Adipocyte (in vitro differentiated cells): Measurements from ENCODE around the gene UROC1.

Experiments
- DNase-seq: peaks from one replicate; pipeline ENCODE4 v3.0.0-alpha.2; 2015; ENCODE audit warnings: low read depth
- H3K27me3 ChIP-seq: replicated peaks from 2 replicates; pipeline ENCODE4 v1.7.0; 2013; ENCODE audit warnings: mild to moderate bottlenecking, low read length, moderate library complexity; ENCODE audit not compliant: control insufficient read depth, insufficient read depth
- H3K36me3 ChIP-seq: 2 replicates; pipeline ENCODE4 v1.7.0; 2013; ENCODE audit warnings: low read length, mild to moderate bottlenecking, moderate library complexity; ENCODE audit not compliant: control insufficient read depth, insufficient read depth, severe bottlenecking
- H3K4me1 ChIP-seq: 2 replicates; pipeline ENCODE4 v1.7.0; 2013; ENCODE audit warnings: mild to moderate bottlenecking, low read length, moderate library complexity; ENCODE audit not compliant: control insufficient read depth, insufficient read depth
- H3K4me3 ChIP-seq: 2 replicates; pipeline ENCODE4 v1.7.0; 2013; ENCODE audit warnings: mild to moderate bottlenecking, low read length, moderate library complexity
- H3K9ac ChIP-seq: 2 replicates; pipeline ENCODE4 v1.7.0; 2013; ENCODE audit warnings: mild to moderate bottlenecking, low read length, moderate library complexity
- H3K9me3 ChIP-seq: 2 replicates; pipeline ENCODE4 v1.7.0; 2013; ENCODE audit warnings: mild to moderate bottlenecking, low read length, moderate library complexity; ENCODE audit not compliant: control insufficient read depth

The UROC1 gene

DNA sequence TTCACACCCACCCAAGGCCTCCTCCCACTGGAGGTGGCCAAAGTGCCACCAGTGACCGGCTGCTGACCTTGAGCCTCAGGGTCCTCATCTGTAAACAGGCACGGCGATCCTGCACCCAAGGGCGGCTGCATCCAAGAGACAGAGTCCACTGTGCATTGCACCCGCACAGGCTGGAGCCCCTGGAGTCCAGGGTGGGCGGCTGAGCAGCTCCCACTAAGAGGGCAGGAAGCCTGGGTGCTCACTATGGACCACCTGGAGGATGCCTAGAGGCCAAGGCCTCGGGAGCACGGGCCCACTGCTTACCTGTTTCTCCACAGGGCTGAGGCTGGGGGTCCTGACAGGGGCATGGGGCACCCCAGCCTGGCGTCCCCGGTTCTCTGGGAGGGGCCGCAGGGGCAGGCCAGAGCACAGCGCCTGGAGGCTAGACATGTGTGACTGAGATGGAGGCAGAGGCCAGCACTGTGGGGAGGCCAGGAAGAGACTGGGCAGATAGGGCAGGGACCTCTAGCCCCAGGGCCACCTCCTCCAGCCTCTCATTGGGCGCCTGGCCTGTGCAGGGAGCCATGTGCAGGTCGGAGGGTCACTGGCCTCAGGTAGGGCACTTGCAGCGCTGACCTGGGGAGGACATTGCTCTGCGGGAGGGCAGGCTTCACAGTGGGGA is at the start of gene UROC1:
TSS of gene UROC1 (minus strand) at position 483 of the 661 bp plus-strand sequence. CDS start at position 429, 54 bp downstream.
- no peak within 1 kb of the TSS for H3K4me3 ChIP-seq
- H3K4me1 ChIP-seq, result no peaks in the 10 kb centered on the region
- no peaks in the 10 kb centered on the region for H3K36me3 ChIP-seq
- no peaks in the 10 kb centered on the region for H3K9me3 ChIP-seq
- peaks cover 35% of the 10 kb centered on the region for H3K27me3 ChIP-seq
- H3K9ac ChIP-seq, result no peak within 1 kb of the TSS
- DNase-seq, result no peak

DNA sequence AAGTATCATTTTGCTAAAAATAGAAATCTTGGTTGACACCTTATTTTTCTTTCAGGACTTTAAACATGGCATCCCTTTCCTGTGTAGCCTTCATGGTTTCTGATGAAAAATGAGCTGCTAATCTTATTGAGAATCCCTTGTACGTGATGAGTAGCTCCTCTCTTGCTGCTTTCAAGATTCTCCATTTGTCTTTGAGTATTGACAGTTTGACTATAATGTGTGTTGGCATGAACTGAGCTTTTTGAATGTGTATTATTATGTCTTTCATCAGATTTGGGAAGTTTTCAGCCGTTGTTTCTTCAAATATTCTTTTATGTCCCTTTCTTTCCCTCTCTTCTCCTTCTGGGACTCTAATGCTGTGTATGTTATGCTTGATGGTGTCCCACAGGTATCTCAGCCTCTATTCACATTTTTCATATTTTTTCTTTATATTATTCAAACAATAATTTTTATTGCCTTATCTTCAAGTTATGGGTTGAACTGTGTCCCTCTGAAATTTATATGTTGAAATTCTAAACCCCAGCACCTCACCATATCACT is 45.2 kb upstream of the UROC1 start:
- Histone ChIP-seq H3K4me1 (no peaks in the 10 kb centered on the region), H3K9me3 (peaks cover 9% of the 10 kb centered on the region)

DNA sequence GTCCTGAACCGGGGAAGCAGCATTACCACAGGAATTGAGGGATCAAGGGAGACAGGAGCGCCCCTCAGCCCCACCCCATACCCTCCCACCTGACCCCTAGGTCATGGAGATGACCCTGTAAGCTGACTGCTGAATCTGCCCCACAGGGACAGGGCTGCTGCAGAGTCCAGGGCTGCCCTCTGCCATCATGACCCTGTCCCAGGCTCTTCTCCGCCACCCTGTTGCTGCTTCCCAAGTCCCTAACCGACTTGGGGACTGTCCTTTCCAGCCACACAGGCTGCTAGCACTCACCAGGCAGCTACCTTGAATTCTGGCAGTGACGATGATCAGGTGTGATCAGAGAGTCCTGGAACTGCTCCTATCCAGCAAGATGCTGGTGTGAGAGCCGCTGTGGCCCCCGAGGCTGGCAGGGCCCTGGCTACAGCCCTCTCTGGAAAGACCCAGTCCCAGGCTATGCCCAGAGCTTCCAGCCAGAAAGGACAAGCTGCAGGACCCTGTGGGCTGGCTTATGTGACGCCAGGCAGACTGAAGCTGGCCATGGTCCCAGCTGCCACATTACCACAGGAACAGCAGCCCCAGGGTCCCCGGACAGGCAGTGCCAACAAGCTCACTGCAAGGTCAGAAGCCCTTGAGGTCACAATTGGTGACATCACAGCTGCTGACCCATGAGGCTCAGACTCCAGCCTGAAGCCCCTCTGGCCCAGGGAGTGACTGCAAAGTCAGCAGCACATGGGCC is 40.9 kb upstream of the UROC1 start, which contains the start of gene C3orf22:
TSS of gene C3orf22 (minus strand) at position 597 of the 736 bp plus-strand sequence. CDS start 5,542 bp downstream, outside the sequence.
- Histone ChIP-seq H3K9ac (no peak within 1 kb of the TSS), H3K36me3 (no peaks in the 10 kb centered on the region), H3K27me3 (peaks cover 27% of the 10 kb centered on the region), H3K4me3 (no peak within 1 kb of the TSS), H3K4me1 (no peaks in the 10 kb centered on the region), H3K9me3 (peaks cover 9% of the 10 kb centered on the region)
- no peak for DNase-seq

More for the DNA sequence above, 45.2 kb upstream of the UROC1 start:
- no peaks in the 10 kb centered on the region for H3K36me3 ChIP-seq
- no peak overlapping the region for H3K4me3 ChIP-seq
- H3K27me3 ChIP-seq, result peaks cover 20% of the 10 kb centered on the region
- DNase-seq, result no peak
- no peak overlapping the region for H3K9ac ChIP-seq

DNA sequence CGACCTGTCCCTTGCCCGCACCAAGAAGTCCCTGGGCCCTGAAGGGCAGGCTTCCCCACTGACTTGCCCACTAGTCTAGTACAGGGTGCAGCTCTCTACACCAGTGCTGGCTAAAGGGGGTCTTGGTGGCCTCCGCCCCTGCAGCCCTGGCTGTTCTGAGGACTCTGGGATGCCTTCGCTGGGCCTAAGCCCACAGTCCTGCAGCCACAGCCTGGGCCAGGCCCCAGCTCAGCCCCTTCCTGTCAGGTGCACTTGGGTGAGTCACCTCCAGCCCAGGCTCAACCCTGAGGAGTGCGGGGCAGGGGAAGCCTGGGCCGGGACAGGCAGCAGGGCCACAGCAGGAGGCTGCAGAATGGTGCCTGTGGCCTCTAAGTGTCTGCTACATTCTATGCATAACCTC is 40.2 kb upstream of the UROC1 start:
- no peaks in the 10 kb centered on the region for H3K36me3 ChIP-seq
- H3K9ac ChIP-seq, result no peak overlapping the region
- no peaks in the 10 kb centered on the region for H3K4me1 ChIP-seq
- H3K9me3 ChIP-seq, result peaks cover 8% of the 10 kb centered on the region
- no peak for DNase-seq
- peaks cover 31% of the 10 kb centered on the region for H3K27me3 ChIP-seq
- H3K4me3 ChIP-seq, result no peak overlapping the region

DNA sequence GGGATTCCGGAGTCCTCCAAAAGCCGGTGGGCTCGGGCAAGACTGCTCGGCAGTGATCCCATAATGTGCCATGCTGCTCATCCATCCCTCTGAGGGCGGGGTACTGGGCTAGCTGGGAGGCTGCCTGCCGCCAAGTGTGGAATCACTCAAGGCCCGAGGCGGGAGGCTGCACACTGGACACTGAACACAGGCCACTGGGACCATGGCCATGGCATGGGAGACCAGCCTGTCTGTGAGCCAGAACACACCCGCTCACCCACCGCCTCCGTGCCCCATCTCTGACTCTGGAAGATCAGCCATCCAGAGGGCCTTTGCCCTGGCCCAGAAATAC is 39.8 kb upstream of the UROC1 start:
- Histone ChIP-seq H3K9ac (no peak overlapping the region), H3K9me3 (peaks cover 4% of the 10 kb centered on the region), H3K4me1 (no peaks in the 10 kb centered on the region), H3K36me3 (no peaks in the 10 kb centered on the region), H3K4me3 (no peak overlapping the region), H3K27me3 (peaks cover 31% of the 10 kb centered on the region)
- DNase-seq, result no peak

DNA sequence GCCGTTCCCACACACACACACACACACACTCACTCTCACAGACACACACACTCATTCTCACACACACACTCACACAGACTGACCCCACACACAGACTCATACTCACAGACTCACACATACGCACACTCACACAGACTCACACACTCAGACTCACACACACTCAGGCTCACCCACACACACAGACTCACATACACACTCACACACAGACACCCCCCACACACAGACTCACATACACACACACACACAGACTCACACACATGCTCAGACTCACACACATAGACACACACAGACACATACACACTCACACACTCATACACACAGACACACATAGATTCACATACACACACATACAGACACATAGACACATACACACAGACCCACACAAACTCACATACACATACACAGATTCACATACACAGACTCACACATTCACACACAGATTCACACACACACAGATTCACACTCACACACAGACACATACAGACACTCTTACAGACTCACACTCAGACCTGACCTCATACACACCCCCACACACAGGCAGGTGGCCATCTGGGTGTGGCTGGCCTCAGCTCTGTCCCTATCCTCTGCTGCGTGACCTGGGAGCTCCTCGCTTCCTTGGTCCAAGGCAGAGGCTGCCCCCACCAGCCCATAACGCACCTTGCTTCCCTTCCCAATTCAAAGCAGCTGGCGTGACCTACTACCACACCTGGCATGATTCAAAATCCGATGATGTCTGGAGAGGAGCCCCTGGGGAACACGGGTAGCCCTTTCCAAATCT is 39.3 kb upstream of the UROC1 start:
- H3K27me3 ChIP-seq, result peaks cover 31% of the 10 kb centered on the region
- no peaks in the 10 kb centered on the region for H3K36me3 ChIP-seq
- no peak for DNase-seq
- H3K9ac ChIP-seq, result no peak overlapping the region
- no peak overlapping the region for H3K4me3 ChIP-seq
- no peaks in the 10 kb centered on the region for H3K4me1 ChIP-seq
- no peaks in the 10 kb centered on the region for H3K9me3 ChIP-seq

DNA sequence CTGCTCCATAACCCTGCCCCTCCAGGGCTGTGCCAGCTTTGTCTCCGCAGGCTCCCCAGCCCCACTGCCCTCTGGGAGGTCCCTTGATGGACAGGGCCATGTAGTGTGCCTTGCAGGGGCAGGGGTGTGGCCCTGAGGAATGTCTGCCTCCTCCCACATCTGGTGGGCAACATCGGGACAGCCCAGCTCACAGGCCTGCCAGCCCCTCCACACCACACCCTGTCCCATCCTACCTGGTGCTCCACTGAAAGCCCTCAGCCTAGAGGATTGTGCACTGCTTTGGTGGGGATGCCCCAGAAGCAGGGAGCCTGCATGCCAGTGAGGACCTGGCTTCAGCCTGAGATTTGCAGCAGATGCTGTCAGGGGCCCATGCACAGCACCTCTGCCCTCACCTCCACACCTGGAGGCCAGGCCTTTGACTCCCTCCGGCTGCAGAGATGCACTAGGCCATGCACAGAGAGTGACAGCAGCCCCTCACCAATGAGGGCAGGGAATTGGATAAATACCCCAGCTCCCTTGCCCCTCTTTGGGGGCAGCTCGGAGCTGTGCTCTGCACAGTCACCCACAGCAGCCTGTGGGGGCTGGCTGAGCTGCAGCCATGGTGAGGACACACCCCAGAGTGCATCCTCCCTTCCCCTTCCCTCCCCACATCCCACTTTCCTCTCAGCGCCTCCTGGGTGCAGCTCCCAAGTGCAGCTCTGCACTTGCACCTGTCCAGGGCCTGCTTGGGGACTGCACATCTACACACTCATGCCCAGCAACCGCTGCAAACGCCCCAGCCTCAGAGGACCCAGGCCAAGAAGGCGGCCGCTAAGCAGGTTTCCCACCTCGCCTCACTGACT is 38.4 kb upstream of the UROC1 start:
- Histone ChIP-seq H3K9me3 (no peaks in the 10 kb centered on the region), H3K36me3 (no peaks in the 10 kb centered on the region), H3K27me3 (peaks cover 31% of the 10 kb centered on the region), H3K4me3 (no peak overlapping the region), H3K4me1 (no peaks in the 10 kb centered on the region), H3K9ac (no peak overlapping the region)
- no peak for DNase-seq

DNA sequence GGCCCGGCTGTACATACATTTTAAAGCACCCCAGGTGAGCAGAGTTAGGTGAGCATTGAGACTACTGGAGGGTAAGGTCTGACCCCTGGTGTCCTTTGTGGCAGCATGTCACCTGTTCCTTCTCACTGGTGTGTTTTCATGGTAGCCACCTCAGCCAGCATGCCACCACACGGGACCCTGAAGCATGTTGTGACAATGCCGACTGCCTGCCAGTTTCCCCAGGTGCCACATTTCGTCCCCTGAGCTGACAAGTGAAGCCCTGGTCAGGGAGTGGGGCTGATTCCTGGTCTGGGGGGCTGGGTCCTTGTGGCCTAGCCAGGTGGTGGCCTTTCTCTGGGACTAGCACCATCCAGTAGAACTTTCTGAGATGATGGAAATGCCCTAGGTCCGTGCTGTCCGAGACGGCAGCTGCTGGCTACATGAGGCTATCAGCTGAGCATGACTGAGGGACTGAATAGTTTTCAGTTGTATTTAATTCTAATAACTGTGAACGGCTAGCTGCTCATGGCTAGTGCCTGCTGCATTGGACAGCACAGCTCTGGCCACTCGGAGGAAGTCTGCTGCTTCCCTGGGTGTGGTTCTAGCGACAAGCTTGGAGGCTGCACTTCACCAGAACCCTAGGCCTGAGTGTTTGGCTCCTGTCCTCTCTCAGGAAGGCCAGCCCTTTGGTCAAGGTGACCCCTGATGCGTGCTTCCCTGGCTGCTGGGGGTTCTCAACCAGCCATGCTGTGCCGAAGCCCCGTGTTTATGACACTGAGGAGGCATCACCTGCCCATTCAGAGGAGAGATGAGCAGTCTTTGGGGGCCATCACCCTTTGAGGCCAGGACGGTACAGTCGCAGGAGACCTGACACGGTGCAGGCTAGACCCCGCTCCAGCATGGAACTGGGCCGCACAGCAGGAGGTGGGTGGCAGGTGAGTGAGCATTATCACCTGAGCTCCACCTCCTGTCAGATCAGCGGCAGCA is 37.3 kb upstream of the UROC1 start:
- no peak overlapping the region for H3K4me3 ChIP-seq
- H3K9me3 ChIP-seq, result no peaks in the 10 kb centered on the region
- no peaks in the 10 kb centered on the region for H3K4me1 ChIP-seq
- H3K27me3 ChIP-seq, result peaks cover 40% of the 10 kb centered on the region
- no peak for DNase-seq
- no peaks in the 10 kb centered on the region for H3K36me3 ChIP-seq
- H3K9ac ChIP-seq, result no peak overlapping the region

DNA sequence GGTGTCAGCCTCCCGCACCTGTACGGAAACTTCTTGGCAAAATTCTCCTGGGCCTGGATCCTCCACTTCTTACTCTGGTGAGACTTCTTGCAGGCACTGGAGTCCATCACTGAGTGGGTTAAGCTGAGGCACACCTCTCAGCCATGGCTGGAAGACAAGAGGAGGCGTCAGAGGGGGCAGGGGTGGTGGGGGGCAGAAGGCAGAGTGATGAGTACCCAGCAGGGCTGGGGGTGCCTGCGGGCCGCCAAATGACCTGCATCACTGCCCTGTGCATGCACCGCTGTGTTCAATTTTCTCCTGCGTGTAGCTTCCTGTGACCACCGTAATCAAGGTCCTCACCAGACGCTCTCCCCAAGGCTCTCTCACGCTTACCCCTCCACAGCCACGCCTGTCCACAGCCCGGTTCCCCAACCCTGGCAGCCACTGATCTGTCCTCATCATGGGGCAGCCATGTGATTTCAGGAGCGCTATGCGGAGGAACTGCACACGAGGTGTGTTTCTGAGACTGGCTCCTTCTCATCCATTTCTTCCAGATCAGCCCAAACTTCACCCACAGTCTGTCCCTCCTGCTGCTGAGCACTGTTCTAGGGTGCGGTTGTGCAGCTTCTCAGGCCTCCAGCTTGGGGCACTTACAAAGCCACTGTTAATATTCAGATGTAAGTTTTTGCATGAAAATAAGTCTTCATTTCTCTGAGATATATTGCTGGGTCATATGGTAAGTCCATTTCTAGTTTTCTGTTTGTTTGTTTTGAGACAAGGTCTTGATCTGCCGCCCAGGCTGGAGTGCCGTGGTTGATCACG is 35.9 kb upstream of the UROC1 start:
- no peak overlapping the region for H3K4me3 ChIP-seq
- H3K9me3 ChIP-seq, result no peaks in the 10 kb centered on the region
- DNase-seq, result no peak
- H3K36me3 ChIP-seq, result no peaks in the 10 kb centered on the region
- H3K27me3 ChIP-seq, result peaks cover 36% of the 10 kb centered on the region
- no peak overlapping the region for H3K9ac ChIP-seq
- no peaks in the 10 kb centered on the region for H3K4me1 ChIP-seq
